GM12878 (cell line): Measurements from ENCODE around the gene OXA1L. TPM values are rescaled to one million over a fixed set of nuclear protein-coding genes. Genes with fewer than 3 reads are reported as not detected.
"Not testable (repeated sequence)": the region's sequence is repeated elsewhere in the genome, so short reads cannot be mapped to it uniquely, and the experiment has no call there.

Experiments used
- ATAC-seq: fragments of 200-7000 bp; cut with Tn5 transposase; 3 replicates; pipeline ENCODE4 v1.9.1; 2020; ENCODE audit warnings: mild to moderate bottlenecking, moderate library complexity
- BruUV-seq: library from RNA; stranded (reverse); fragments of 400-500 nt; replicated peaks from 2 replicates; lab custom pipeline; 2021; lab: Mats Ljungman, UMichigan
- CTCF ChIA-PET: fragments of 300-600 bp; sonication (Branson Sonifier 250); formaldehyde crosslinking; extraction: SDS; loops from one replicate; lab custom pipeline; 2021; ENCODE audit warnings: inconsistent platforms; lab: Yijun Ruan, JAX
- POLR2A ChIA-PET: fragments of 350-600 bp; formaldehyde crosslinking; extraction: SDS; loops from one replicate; lab custom pipeline; 2021; ENCODE audit warnings: inconsistent platforms; lab: Charles Lee
- RAD21 ChIA-PET: fragments of 300-600 bp; sonication (Branson Sonifier 250); formaldehyde crosslinking; loops from one replicate; lab custom pipeline; 2023; ENCODE audit warnings: antibody characterized with exemption; ENCODE audit not compliant: unreplicated experiment; lab: Charles Lee
- SMC1A ChIA-PET: fragments of 300-600 bp; sonication (Branson Sonifier 250); formaldehyde crosslinking; loops from one replicate; lab custom pipeline; 2023; ENCODE audit not compliant: unreplicated experiment, uncharacterized antibody; lab: Charles Lee
- DNase-seq: peaks from one replicate; pipeline ENCODE4 v3.0.0-alpha.2; 2011; ENCODE audit warnings: low read depth, low spot score
- FAIRE-seq: peaks from 3 replicates; lab custom pipeline; 2011; peaks lifted over from hg19 to GRCh38; lab: Jason Lieb, UNC
- H2AFZ ChIP-seq: 2 replicates; pipeline ENCODE4 v1.6.0; 2011; ENCODE audit warnings: low read depth, low read length, control low read depth; ENCODE audit not compliant: control insufficient read depth
- H3K27ac ChIP-seq: 2 replicates; pipeline ENCODE4 v1.5.1; 2011; ENCODE audit warnings: control low read depth; ENCODE audit not compliant: control insufficient read depth, insufficient read depth
- H3K27me3 ChIP-seq, 2 experiments: replicated peaks in 1 of 2; 2 replicates each; pipeline versions ENCODE4 v1.6.0 to v1.6.1; 2011; ENCODE audit warnings: low read length in 1 of 2; ENCODE audit not compliant: control insufficient read depth in 2 of 2, insufficient read depth in 2 of 2
- H3K36me3 ChIP-seq, 2 experiments: 2 replicates each; pipeline ENCODE4 v1.5.1; 2011; ENCODE audit warnings: low read length in 1 of 2; ENCODE audit not compliant: control insufficient read depth in 2 of 2, insufficient read depth in 2 of 2
- H3K4me1 ChIP-seq: 2 replicates; pipeline ENCODE4 v1.6.1; 2011; ENCODE audit warnings: mild to moderate bottlenecking, low read length, moderate library complexity, mixed read lengths; ENCODE audit not compliant: control insufficient read depth, insufficient read depth
- H3K4me2 ChIP-seq: 2 replicates; pipeline ENCODE4 v1.6.0; 2011; ENCODE audit warnings: control low read depth; ENCODE audit not compliant: control insufficient read depth, insufficient read depth
- H3K4me3 ChIP-seq: fragments of 200-600 bp; sonication (generic); 2 replicates; pipeline ENCODE4 v1.5.1; 2016
- H3K79me2 ChIP-seq: 2 replicates; pipeline ENCODE4 v1.6.0; 2011; ENCODE audit warnings: low read length; ENCODE audit not compliant: control insufficient read depth, insufficient read depth
- H3K9ac ChIP-seq: 2 replicates; pipeline ENCODE4 v1.8.0; 2011; ENCODE audit warnings: low read length, control low read depth, mixed read lengths; ENCODE audit not compliant: control insufficient read depth, insufficient read depth
- H3K9me3 ChIP-seq: replicated peaks from 3 replicates; pipeline ENCODE4 v1.5.1; 2011; ENCODE audit warnings: mild to moderate bottlenecking, low read length; ENCODE audit not compliant: control insufficient read depth, insufficient read depth
- H4K20me1 ChIP-seq: 2 replicates; pipeline ENCODE4 v1.6.0; 2011; ENCODE audit not compliant: control insufficient read depth, insufficient read depth
- BACH1 ChIP-seq: fragments of 450-650 bp; IDR thresholded peaks from 2 replicates; pipeline ENCODE4 v1.6.1; 2017; ENCODE audit warnings: mild to moderate bottlenecking, borderline replicate concordance
- EP300 ChIP-seq, 2 experiments: fragments of 150-350 bp in 1 of 2; IDR thresholded peaks; 2 replicates each; pipeline ENCODE4 v1.6.1; 2011 to 2012; ENCODE audit warnings: low read depth in 2 of 2, low read length in 2 of 2, borderline replicate concordance in 1 of 2, improper control_type of control experiment in 1 of 2, inconsistent platforms in 1 of 2; ENCODE audit not compliant: control insufficient read depth in 1 of 2
- FOXM1 ChIP-seq: IDR thresholded peaks from 2 replicates; pipeline ENCODE4 v1.6.1; 2012; ENCODE audit warnings: low read depth, mild to moderate bottlenecking, inconsistent platforms, low read length, moderate library complexity
- GABPA ChIP-seq: IDR thresholded peaks from 2 replicates; pipeline ENCODE4 v1.6.1; 2014; ENCODE audit warnings: antibody characterized with exemption, low read depth, mild to moderate bottlenecking, inconsistent platforms
- WGBS: methylation state at CpG from one replicate; pipeline ENCODE4 v1.1.6; 2016; ENCODE audit warnings: low lambda C conversion rate; ENCODE audit not compliant: insufficient replicate concordance, insufficient coverage; ENCODE audit errors: missing lambda C conversion rate; 5-methylcytosine and 5-hydroxymethylcytosine counted together
- in situ Hi-C: fragments of 300-500 bp; cut with MboI; formaldehyde crosslinking; loops from 9 replicates; pipeline ENCODE4 v1.14.3; 2018; ENCODE audit warnings: mixed read lengths
- intact Hi-C: fragments of 100-400 bp; cut with micrococcal nuclease; formaldehyde crosslinking; loops from one replicate; pipeline ENCODE4 v1.14.2; 2022; ENCODE audit not compliant: unreplicated experiment
- polyA plus RNA-seq, 11 experiments: library from polyadenylated mRNA; depleted of rRNA in 4 of 11; unstranded in 6 of 11; stranded (reverse) in 5 of 11; fragments of >200 nt; fragmentation: Nextera tagmentation in 4 of 11; fragmentation: Illumina TruSeq in 1 of 11; extraction: Ambion mirVana in 4 of 11; extraction: Trizol in 1 of 11; gene quantifications; 1 replicate in 1 of 11; 2 replicates in 10 of 11; pipeline versions ENCODE4 v1.2.1 to v1.2.3, GENCODE V29; 2011 to 2016; ENCODE audit warnings: inconsistent platforms in 2 of 11, missing spikeins in 2 of 11, low read depth in 1 of 11
- total RNA-seq, 4 experiments: library from RNA; depleted of rRNA in 3 of 4; stranded (reverse); fragments of >200 nt in 3 of 4; fragmentation: Illumina TruSeq in 1 of 4; extraction: Trizol in 1 of 4; gene quantifications; 2 replicates each; pipeline versions ENCODE4 v1.2.1 to v1.2.3, GENCODE V29; 2013 to 2021

OXA1L gene
- total and polyA plus RNA-seq, 10 of the 15 experiments (the other 5 are each of a cell fraction or from before 2014, with no cell fraction given): 105 to 289 (median 146) TPM

DNA sequence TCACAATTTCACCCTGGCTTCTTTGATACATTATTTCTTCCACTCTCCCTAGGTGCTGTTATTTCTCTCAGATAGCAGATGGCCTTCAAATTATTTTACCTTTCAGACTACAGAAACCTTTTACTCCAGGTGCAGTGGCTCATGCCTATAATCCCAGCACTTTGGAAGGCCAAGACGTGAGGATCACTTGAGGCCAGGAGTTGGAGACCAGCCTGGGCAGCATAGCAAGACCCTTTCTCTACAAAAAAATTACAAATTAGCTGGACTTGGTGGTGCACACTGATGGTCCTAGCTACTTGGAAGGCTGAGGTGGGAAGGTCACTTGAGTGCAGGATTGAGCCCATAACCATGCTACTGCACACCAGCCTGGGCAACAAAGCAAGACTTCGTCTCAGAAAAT is 25.7 kb downstream of the OXA1L start (continued):
- TF ChIP-seq GABPA (no peak), BACH1 (no peak)

DNA sequence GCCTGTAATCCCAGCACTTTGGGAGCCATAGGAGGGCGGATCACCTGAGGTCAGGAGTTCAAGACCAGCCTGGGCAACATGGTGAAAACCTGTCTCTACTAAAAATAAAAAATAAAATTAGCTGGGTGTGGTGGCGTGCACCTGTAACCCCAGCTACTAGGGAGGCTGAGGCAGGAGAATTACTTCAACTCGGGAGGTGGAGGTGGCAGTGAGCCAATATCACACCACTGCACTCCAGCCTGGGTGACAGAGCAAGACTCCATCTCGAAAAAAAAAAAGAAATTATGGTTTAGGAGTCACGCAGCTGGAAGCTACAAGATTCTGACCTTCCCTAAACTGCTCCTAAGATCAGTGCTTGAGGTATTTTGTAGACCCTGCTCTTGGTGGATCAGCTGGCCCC is 27.1 kb downstream of the OXA1L start:
- in situ Hi-C loops, H4K20me1 ChIP-seq, H3K27me3 ChIP-seq, FAIRE-seq, ATAC-seq, DNase-seq, H2AFZ ChIP-seq, BruUV-seq, H3K9me3 ChIP-seq, H3K36me3 ChIP-seq, H3K4me3 ChIP-seq, H3K9ac ChIP-seq: not testable (repeated sequence)
- H3K4me2 ChIP-seq: 0 out of 2 replicates have a peak overlapping the region, but pooled peaks have one; percentile 78
- ChIA-PET CTCF (interaction anchor here (1.1 to 2.7 kb wide), 5 partner anchors 10 to 223 kb away, joined by 3 to 16 read pairs (median 5); no protein-coding TSS in a partner anchor), RAD21 (interaction anchor here (0.9 to 9.8 kb wide), 5 partner anchors 15 to 224 kb away, joined by 3 to 219 read pairs (median 4); partner anchors contain the start of genes OXA1L and SLC7A7), POLR2A (interaction anchor here (0.9 to 11.3 kb wide), 3 partner anchors 15 to 37 kb away, joined by 3 to 245 read pairs (median 4); partner anchors contain the start of gene SLC7A7), SMC1A (interaction anchor here (1.2 to 20.3 kb wide), 5 partner anchors 15 to 215 kb away, joined by 3 to 395 read pairs (median 8); partner anchors contain the start of gene SLC7A7)
- H3K4me1 ChIP-seq: peaks cover 66% of the 10 kb centered on the region
- intact Hi-C loops: loop anchor here (10.0 kb wide), 1 partner anchor 309 kb away; no protein-coding TSS in a partner anchor
- WGBS: 65% methylated on average over 5 of the region's 5 CpGs
- peak overlapping the region; percentile 75 for H3K27ac ChIP-seq
- H3K79me2 ChIP-seq: peaks cover 31% of the 10 kb centered on the region

- RAD21 ChIA-PET: interaction anchor here (0.9 to 9.8 kb wide), 6 partner anchors 15 to 224 kb away, joined by 3 to 219 read pairs (median 4); partner anchors contain the start of genes OXA1L and SLC7A7
- POLR2A ChIA-PET: interaction anchor here (0.8 to 11.3 kb wide), 5 partner anchors 15 to 77 kb away, joined by 4 to 245 read pairs (median 5); partner anchors contain the start of genes LRP10, OXA1L and SLC7A7
- peaks cover 68% of the 10 kb centered on the region for H3K4me1 ChIP-seq
- peak; percentile 20; the same call in 1 of the 2 replicates for TF ChIP-seq FOXM1
- TF ChIP-seq EP300 (IDR thresholded peaks at IDR 0.05; ENCODE audit: borderline replicate concordance in 1 of 2, control insufficient read depth in 1 of 2, low read depth in 2 of 2, low read length in 2 of 2): no peak
- TF ChIP-seq, all 136 proteins: peak for 1
- ATAC-seq: no peak
- Histone ChIP-seq H4K20me1 (no peaks in the 10 kb centered on the region), H3K27me3 (no peaks in the 10 kb centered on the region), H2AFZ (no peak overlapping the region), H3K9ac (peak overlapping the region; percentile 32; the same call in 1 of the 2 replicates), H3K4me3 (peak overlapping the region; percentile 13; the same call in 1 of the 2 replicates), H3K27ac (peak overlapping the region; percentile 75), H3K79me2 (peaks cover 32% of the 10 kb centered on the region), H3K36me3 (peaks cover 0 to 2% of the 10 kb centered on the region in 2 experiments; a peak in 2 of 4 replicates), H3K9me3 (no peaks in the 10 kb centered on the region; the same call in 2 of the 3 replicates), H3K4me2 (peak overlapping the region; percentile 78)
- no peak for DNase-seq
- TSS peak; percentile 47 for BruUV-seq
- ChIA-PET SMC1A (interaction anchor here (0.8 to 20.3 kb wide), 6 partner anchors 16 to 214 kb away, joined by 3 to 395 read pairs (median 6); partner anchors contain the start of gene SLC7A7), CTCF (interaction anchor here (0.9 to 4.1 kb wide), 9 partner anchors 10 to 224 kb away, joined by 3 to 37 read pairs (median 5); partner anchors contain the start of genes ABHD4 and SLC7A7)
- intact Hi-C loops: loop anchor here (10.0 kb wide), 1 partner anchor 309 kb away; no protein-coding TSS in a partner anchor
- 77% methylated on average over 5 of the region's 5 CpGs for WGBS
- FAIRE-seq: no peak
- in situ Hi-C loops: no loop called here
These were observed 27.5 kb downstream of the OXA1L start for GRCh38 chr14:22793976-22794375.
